Measurements from ENCODE around the gene LYPD3.
A peak's percentile ranks its signal among the peaks of the same experiment; 100 is the strongest.
"Not testable (repeated sequence)": the region's sequence is repeated elsewhere in the genome, so short reads cannot be mapped to it uniquely, and the experiment has no call there.

Gene LYPD3

DNA sequence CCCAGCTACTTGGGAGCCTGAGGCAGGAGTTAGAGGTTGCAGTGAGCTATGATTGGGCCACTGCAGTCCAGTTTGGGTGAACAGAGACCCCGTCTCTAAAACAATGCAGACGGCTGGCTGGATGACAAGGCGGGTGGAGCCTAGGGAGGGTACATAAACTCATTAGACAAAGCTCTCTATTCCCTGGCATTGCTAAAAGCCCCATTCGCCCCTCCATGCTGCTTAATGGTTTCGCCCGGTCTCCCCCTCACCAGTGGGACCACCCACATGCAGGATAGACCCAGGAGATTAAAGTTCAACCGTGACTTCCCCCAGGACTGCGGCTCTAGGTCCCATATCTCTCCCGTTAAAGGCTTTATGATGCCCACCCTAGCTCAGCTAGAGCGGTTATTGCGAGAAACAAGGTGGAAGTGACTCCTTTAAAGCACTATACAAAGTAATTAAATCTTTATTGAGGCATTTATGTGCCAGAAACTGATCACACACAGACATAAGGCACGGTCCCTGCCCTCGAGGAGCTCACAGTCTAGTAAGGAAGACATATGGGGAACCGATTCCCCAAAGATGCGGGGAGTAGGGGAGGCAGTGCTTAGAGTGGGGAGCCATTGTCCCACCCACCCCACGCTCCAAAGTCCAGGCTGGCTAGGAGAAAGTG is 4.9 kb downstream of the LYPD3 start:
- FAIRE-seq, result no peak

DNA sequence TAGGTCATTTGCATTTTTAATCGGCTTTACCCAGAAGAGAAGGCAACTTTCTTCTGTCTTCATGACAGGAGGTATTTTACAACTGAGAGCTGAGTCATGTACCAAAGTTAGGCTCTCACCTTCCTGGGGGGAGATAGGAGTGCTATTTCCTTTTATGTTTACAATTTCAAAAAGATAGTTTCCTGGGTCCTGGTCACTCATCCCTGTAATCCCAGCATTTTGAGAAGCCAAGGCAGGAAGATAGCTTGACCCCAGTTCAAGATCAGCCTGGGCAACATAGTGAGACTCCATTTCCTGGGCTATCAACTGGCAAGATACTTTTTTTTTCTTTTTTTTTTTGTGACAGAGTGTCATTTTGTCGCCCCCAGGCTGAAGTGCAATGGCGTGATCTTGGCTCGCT is 7.6 kb downstream of the LYPD3 start:
- FAIRE-seq, result no peak

GRCh38 chr19:43455321-43456113 is 9.9 kb downstream of the LYPD3 start:
- no peak for FAIRE-seq

DNA sequence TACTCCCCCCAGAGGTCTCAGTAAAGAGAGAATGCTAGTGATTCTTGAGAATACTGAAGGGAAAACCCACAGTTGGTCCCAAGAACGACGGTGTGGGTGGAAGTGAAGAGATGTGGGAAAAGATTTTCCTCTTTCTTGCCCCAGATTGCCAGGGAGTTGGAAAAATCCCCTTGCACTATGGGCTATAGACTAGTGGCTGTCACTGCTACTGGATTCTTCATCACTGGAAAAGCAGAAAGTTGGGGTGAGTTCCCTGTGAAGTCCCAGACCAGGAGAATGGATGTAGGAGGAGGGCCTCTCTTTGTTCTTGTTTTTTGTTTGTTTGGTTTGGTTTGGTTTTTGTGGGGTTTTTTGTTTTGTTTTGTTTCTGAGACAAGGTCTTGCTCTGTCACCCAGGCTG is 11.4 kb downstream of the LYPD3 start:
- no peak for FAIRE-seq

DNA sequence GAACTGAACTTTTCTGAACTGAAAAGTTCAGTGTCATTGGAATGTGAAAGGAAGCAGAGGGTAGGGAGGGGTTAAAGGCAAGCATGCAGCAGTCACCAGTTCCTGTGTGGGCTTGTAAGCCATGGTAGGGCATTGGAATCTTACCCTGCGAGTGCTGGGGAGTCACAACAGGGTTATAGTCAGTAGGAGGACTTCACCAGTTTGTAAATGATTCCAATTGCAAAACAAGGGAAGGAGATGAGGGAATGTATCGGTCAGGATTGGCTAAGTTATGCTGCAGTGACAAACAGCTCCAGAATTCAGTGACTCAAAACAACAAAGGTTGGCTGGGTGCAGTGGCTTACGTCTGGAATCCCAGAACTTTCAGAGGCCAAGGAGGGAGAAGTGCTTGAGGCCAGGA is 12.8 kb downstream of the LYPD3 start:
- FAIRE-seq, result no peak

- FAIRE-seq, result no peak
Observed at GRCh38 chr19:43450545-43450997, 14.8 kb downstream of the LYPD3 start.

DNA sequence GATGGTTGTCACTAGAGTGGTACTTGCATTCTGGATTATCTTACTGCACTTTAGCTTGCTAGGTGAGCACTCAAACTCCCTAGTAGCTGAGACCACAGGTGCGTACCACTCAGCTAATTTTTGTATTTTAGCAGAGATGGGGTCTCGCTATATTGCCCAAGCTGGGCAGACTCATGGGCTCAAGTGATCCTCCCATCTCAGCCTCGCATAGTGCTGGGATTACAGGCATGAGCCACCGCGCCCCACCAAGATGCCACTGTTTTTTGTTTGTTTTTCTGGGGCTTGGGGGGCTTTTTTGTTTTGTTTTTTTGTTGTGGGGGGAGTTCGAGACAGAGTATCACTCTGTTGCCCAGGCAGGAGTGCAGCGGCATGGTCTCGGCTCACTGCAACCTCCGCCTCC is 17.8 kb downstream of the LYPD3 start:
- FAIRE-seq, result no peak

DNA sequence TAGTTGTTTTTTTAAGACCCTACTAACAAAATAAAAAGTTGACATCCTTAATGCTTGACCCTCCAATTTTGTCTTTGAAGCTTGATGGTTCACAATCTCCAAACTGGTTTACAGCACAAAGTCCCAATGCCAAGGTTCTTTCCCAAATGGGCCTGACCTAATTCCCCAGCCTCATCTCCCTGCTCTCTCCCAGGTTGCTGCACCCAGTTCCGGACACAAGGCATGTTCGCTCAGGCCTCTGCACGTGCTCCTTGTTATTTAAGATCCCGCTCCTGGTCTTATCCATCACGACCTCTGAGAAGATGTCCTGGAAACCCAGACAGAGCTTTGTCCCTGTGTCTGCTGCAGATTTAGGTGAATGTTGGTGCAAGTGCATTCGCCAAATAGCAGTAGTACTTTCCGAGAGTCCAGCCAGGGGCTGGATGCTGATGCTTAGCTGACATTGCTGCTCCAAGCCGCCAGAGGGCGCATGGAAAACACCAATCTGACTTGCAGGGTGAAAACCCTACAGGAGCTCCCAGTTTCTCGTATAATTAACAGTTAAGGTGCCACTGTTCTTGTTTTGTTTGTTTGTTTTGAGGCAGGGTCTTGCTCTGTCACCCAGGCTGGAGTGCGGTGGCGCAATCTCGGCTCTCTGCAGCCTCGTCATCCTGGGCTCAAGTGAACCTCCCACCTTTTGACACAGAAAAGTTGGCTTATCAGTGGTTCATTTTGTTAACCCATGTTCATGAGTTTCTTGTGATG is 18.5 kb downstream of the LYPD3 start:
- peak; percentile 21 for FAIRE-seq

GRCh38 chr19:43445426-43445825 is 20.0 kb downstream of the LYPD3 start:
- no peak for FAIRE-seq

- no peak for FAIRE-seq
Observed at GRCh38 chr19:43444531-43445287, 20.7 kb downstream of the LYPD3 start.

GRCh38 chr19:43444091-43444490 is 21.3 kb downstream of the LYPD3 start:
- not testable (repeated sequence) for FAIRE-seq

DNA sequence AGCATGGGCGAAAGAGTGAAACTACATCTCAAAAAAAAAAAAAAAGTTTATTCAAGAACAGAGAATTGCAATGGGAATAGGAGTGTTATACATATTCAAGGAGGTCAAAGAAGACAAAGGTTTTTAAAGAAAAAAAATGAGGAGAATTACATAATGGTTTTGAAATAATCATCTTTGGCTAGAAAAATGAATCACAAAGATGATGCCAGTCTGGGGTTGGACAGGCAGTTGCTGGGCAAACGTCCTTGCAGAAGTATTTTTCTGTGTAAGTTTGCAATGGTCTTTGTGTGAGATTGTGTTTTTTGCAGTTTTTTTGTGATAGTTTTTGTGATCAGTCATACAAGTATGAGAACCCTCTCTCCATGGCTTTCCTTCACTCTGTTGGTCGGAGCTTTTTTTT is 23.7 kb downstream of the LYPD3 start:
- no peak for FAIRE-seq

DNA sequence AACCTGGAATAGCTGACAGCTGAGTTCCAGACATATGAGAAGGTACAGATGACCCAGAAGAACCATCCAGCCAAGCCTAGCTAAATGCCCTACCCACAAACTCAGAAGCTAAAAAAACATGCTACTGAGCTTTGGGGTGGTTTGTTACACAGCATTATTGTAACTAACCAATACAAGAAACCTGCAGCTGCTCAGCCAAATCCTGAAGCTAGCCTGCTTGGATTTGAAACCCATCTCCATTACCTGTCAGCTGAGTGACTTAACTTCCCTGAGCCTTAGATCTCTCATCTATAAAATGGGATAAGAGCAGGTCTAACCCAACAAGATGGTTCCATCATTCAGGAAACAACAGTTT is 25.7 kb downstream of the LYPD3 start:
- no peak for FAIRE-seq

DNA sequence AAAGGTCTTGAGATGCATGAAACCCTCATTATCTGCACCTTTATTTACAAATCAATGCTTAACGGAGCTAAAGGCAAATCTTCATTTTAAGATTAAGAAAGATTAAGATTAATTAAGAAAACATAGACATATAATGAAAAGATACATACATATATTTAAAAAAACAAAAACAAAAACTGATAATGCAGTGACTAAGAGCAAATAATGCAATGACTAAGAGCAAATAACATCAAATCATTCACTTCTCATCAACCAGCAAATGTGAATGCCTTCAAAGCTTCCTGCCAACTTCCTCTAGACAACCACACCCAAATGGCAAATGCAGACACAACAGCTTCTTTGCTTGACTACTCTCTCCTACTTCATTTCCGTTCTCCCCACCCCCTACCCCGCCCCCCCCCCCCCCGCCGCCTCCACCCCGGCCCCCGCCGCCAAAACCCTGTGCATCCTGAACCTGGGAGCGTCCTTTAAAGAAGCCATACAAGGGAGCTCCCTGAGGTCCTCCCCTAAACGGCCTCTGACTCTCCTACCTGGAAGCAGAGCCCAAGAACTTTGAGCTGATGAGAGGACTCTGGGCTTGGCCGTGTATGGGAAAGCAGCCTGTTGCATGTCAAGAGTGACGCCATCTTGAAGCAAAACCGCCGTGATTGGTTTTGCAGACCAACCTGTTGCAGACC is 26.2 kb downstream of the LYPD3 start:
- no peak for FAIRE-seq

GRCh38 chr19:43438291-43439031 is 26.9 kb downstream of the LYPD3 start:
- no peak for FAIRE-seq

GRCh38 chr19:43437712-43438111 is 27.7 kb downstream of the LYPD3 start:
- FAIRE-seq, result no peak

- FAIRE-seq, result not testable (repeated sequence)
Observed at GRCh38 chr19:43437284-43437683, 28.1 kb downstream of the LYPD3 start.

- FAIRE-seq, result no peak
Observed at GRCh38 chr19:43435775-43436174, 29.6 kb downstream of the LYPD3 start.

GRCh38 chr19:43433689-43434088 is 31.7 kb downstream of the LYPD3 start:
- no peak for FAIRE-seq

GRCh38 chr19:43433358-43433673 is 32.1 kb downstream of the LYPD3 start:
- FAIRE-seq, result no peak

DNA sequence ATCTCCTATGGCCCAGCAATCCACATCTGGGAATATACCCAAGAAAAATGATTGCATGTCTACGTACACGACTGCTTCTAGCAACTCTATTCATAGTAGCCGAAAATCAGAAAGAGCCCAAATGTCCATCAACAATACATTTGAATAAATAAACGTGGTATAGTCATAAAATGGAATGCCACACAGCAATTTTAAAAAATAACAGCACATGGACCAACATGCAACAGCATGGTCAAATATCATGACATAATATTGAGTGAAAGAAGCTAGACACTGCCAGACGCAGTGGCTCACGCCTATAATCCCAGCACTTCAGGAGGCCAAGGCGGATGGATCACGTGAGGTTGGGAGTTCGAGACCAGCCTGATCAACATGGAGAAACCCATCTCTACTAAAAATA is 34.4 kb downstream of the LYPD3 start:
- no peak for FAIRE-seq

All from endometrium (tissue), 2 donors.